Body of pancreas (tissue), 4 donors: Measurements from ENCODE around the gene ANKLE2.

ENCODE experiments used
- POLR2A ChIP-seq, 3 donors: fragments of 450-650 bp; IDR thresholded peaks; one replicate each; pipeline ENCODE4 v1.6.1; 2016; ENCODE audit warnings: antibody characterized with exemption in 3 of 3, mild to moderate bottlenecking in 2 of 3
- TF ChIP-seq, protein P1 (sequence below), 7 experiments: fragments of 450-650 bp in 4 of 7; fragments of 200-600 bp in 3 of 7; sonication (generic) in 3 of 7; IDR thresholded peaks; one replicate each; pipeline ENCODE4 v1.5.1; 2016 to 2019; ENCODE audit warnings: antibody characterized with exemption in 7 of 7

DNA sequence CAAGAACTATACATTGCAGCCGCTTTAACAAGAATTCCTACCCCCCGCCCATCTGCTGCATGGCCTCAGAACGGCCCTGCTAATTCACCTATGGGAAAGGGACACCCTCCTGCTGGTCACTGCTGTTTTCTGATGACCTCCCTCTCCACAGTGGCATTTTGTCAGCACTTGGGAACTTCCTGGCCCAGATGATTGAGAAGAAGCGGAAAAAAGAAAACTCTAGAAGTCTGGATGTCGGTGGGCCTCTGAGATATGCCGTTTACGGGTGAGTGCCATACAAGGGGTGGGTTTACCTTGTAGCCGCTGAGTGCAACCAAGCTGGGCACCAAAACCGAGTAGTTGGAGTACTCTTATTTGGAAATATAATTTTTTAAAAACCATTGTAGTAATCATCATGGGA lies 71.5 kb downstream of the ANKLE2 start:
- TF ChIP-seq, protein P1, sequence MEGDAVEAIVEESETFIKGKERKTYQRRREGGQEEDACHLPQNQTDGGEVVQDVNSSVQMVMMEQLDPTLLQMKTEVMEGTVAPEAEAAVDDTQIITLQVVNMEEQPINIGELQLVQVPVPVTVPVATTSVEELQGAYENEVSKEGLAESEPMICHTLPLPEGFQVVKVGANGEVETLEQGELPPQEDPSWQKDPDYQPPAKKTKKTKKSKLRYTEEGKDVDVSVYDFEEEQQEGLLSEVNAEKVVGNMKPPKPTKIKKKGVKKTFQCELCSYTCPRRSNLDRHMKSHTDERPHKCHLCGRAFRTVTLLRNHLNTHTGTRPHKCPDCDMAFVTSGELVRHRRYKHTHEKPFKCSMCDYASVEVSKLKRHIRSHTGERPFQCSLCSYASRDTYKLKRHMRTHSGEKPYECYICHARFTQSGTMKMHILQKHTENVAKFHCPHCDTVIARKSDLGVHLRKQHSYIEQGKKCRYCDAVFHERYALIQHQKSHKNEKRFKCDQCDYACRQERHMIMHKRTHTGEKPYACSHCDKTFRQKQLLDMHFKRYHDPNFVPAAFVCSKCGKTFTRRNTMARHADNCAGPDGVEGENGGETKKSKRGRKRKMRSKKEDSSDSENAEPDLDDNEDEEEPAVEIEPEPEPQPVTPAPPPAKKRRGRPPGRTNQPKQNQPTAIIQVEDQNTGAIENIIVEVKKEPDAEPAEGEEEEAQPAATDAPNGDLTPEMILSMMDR (IDR thresholded peaks at IDR 0.05): no peak
- no peak for TF ChIP-seq POLR2A (IDR thresholded peaks at IDR 0.05)
